ENCODE results near the gene TAF4B. TPM values are rescaled to one million over a fixed set of nuclear protein-coding genes. Genes with fewer than 3 reads are reported as not detected.

The TAF4B gene
- total and polyA plus RNA-seq, 2 of the 8 experiments (the other 6 are each of a cell fraction or from before 2014, with no cell fraction given) = 9.3 to 19.8 TPM

DNA sequence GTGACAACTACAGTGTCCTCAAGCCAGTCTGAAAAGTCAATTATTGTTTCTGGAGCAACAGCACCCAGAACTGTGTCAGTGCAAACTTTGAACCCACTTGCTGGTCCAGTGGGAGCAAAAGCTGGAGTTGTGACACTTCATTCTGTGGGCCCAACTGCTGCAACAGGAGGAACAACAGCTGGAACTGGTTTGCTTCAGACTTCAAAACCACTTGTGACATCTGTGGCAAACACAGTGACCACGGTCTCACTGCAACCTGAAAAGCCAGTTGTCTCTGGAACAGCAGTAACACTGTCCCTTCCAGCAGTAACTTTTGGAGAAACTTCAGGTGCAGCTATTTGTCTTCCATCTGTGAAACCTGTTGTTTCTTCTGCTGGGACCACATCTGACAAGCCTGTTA, 59.8 kb downstream of the TAF4B start (continued):
- TF ChIP-seq, protein P1, sequence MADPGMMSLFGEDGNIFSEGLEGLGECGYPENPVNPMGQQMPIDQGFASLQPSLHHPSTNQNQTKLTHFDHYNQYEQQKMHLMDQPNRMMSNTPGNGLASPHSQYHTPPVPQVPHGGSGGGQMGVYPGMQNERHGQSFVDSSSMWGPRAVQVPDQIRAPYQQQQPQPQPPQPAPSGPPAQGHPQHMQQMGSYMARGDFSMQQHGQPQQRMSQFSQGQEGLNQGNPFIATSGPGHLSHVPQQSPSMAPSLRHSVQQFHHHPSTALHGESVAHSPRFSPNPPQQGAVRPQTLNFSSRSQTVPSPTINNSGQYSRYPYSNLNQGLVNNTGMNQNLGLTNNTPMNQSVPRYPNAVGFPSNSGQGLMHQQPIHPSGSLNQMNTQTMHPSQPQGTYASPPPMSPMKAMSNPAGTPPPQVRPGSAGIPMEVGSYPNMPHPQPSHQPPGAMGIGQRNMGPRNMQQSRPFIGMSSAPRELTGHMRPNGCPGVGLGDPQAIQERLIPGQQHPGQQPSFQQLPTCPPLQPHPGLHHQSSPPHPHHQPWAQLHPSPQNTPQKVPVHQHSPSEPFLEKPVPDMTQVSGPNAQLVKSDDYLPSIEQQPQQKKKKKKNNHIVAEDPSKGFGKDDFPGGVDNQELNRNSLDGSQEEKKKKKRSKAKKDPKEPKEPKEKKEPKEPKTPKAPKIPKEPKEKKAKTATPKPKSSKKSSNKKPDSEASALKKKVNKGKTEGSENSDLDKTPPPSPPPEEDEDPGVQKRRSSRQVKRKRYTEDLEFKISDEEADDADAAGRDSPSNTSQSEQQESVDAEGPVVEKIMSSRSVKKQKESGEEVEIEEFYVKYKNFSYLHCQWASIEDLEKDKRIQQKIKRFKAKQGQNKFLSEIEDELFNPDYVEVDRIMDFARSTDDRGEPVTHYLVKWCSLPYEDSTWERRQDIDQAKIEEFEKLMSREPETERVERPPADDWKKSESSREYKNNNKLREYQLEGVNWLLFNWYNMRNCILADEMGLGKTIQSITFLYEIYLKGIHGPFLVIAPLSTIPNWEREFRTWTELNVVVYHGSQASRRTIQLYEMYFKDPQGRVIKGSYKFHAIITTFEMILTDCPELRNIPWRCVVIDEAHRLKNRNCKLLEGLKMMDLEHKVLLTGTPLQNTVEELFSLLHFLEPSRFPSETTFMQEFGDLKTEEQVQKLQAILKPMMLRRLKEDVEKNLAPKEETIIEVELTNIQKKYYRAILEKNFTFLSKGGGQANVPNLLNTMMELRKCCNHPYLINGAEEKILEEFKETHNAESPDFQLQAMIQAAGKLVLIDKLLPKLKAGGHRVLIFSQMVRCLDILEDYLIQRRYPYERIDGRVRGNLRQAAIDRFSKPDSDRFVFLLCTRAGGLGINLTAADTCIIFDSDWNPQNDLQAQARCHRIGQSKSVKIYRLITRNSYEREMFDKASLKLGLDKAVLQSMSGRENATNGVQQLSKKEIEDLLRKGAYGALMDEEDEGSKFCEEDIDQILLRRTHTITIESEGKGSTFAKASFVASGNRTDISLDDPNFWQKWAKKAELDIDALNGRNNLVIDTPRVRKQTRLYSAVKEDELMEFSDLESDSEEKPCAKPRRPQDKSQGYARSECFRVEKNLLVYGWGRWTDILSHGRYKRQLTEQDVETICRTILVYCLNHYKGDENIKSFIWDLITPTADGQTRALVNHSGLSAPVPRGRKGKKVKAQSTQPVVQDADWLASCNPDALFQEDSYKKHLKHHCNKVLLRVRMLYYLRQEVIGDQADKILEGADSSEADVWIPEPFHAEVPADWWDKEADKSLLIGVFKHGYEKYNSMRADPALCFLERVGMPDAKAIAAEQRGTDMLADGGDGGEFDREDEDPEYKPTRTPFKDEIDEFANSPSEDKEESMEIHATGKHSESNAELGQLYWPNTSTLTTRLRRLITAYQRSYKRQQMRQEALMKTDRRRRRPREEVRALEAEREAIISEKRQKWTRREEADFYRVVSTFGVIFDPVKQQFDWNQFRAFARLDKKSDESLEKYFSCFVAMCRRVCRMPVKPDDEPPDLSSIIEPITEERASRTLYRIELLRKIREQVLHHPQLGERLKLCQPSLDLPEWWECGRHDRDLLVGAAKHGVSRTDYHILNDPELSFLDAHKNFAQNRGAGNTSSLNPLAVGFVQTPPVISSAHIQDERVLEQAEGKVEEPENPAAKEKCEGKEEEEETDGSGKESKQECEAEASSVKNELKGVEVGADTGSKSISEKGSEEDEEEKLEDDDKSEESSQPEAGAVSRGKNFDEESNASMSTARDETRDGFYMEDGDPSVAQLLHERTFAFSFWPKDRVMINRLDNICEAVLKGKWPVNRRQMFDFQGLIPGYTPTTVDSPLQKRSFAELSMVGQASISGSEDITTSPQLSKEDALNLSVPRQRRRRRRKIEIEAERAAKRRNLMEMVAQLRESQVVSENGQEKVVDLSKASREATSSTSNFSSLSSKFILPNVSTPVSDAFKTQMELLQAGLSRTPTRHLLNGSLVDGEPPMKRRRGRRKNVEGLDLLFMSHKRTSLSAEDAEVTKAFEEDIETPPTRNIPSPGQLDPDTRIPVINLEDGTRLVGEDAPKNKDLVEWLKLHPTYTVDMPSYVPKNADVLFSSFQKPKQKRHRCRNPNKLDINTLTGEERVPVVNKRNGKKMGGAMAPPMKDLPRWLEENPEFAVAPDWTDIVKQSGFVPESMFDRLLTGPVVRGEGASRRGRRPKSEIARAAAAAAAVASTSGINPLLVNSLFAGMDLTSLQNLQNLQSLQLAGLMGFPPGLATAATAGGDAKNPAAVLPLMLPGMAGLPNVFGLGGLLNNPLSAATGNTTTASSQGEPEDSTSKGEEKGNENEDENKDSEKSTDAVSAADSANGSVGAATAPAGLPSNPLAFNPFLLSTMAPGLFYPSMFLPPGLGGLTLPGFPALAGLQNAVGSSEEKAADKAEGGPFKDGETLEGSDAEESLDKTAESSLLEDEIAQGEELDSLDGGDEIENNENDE (IDR thresholded peaks at IDR 0.05; ENCODE audit: insufficient replicate concordance, low read length) = no peak
- TF ChIP-seq ZNF274 (IDR thresholded peaks at IDR 0.05; ENCODE audit: borderline replicate concordance, extremely low read depth, low read length) (no peak), CHD1 (IDR thresholded peaks at IDR 0.05; ENCODE audit: low read depth, low read length) (no peak)
